OCI-LY1 (cell line): Measurements from ENCODE around the gene CCDC40.

Source experiments
- H2AFZ ChIP-seq: fragments of 200-600 bp; sonication (generic), shearing (Covaris generic); 2 replicates; pipeline ENCODE4 v1.6.0; 2014; ENCODE audit warnings: antibody characterized with exemption, mild to moderate bottlenecking, low read length
- H3F3A ChIP-seq: fragments of 200-600 bp; sonication (generic), shearing (Covaris generic); 2 replicates; pipeline ENCODE4 v1.6.0; 2014; ENCODE audit warnings: mild to moderate bottlenecking, antibody characterized with exemption, low read length, moderate library complexity; ENCODE audit not compliant: insufficient read depth
- H3K27ac ChIP-seq: fragments of 200-600 bp; sonication (generic); 2 replicates; pipeline ENCODE4 v1.5.1; 2014; ENCODE audit warnings: low read length, mixed run types, mild to moderate bottlenecking, low read depth; ENCODE audit not compliant: poor library complexity, severe bottlenecking
- H3K27me3 ChIP-seq: fragments of 200-600 bp; sonication (generic); 2 replicates; pipeline ENCODE4 v1.6.0; 2014; ENCODE audit warnings: antibody characterized with exemption, mild to moderate bottlenecking, low read length, moderate library complexity; ENCODE audit not compliant: insufficient read depth
- H3K36me3 ChIP-seq: fragments of 200-600 bp; sonication (generic); 2 replicates; pipeline ENCODE4 v1.6.1; 2014; ENCODE audit warnings: mild to moderate bottlenecking, antibody characterized with exemption, low read length, moderate library complexity, mixed read lengths; ENCODE audit not compliant: insufficient read depth
- H3K4me1 ChIP-seq: fragments of 200-600 bp; sonication (generic); 2 replicates; pipeline ENCODE4 v1.5.1; 2014; ENCODE audit warnings: mild to moderate bottlenecking, low read length, moderate library complexity; ENCODE audit not compliant: insufficient read depth, severe bottlenecking
- H3K4me2 ChIP-seq: fragments of 200-600 bp; sonication (generic), shearing (Covaris generic); 2 replicates; pipeline ENCODE4 v1.6.1; 2014; ENCODE audit warnings: low read length
- H3K4me3 ChIP-seq: fragments of 200-600 bp; sonication (generic); 2 replicates; pipeline ENCODE4 v1.5.1; 2014; ENCODE audit warnings: low read length, low read depth, mild to moderate bottlenecking, mixed read lengths; ENCODE audit not compliant: poor library complexity, severe bottlenecking
- H3K79me2 ChIP-seq: fragments of 200-600 bp; shearing (Covaris generic); 2 replicates; pipeline ENCODE4 v1.6.1; 2016; ENCODE audit warnings: mixed run types, low read length, mixed read lengths; ENCODE audit not compliant: insufficient read depth
- H3K9ac ChIP-seq: fragments of 200-600 bp; sonication (generic), shearing (Covaris generic); 2 replicates; pipeline ENCODE4 v1.6.1; 2014; ENCODE audit warnings: mild to moderate bottlenecking, low read length, mixed read lengths
- H3K9me2 ChIP-seq: fragments of 200-600 bp; sonication (generic), shearing (Covaris generic); 2 replicates; pipeline ENCODE4 v1.6.1; 2014; ENCODE audit warnings: low read depth, mild to moderate bottlenecking, low read length, mixed read lengths
- H3K9me3 ChIP-seq: fragments of 200-600 bp; shearing (Covaris generic); 2 replicates; pipeline ENCODE4 v1.6.1; 2014; ENCODE audit warnings: low read length, mixed read lengths
- H4K20me1 ChIP-seq: fragments of 200-600 bp; sonication (generic), shearing (Covaris generic); 2 replicates; pipeline ENCODE4 v1.6.0; 2016; ENCODE audit warnings: mild to moderate bottlenecking, low read length; ENCODE audit not compliant: insufficient read depth
- EZH2 ChIP-seq: fragments of 200-600 bp; sonication (generic), shearing (Covaris generic); IDR thresholded peaks from 2 replicates; pipeline ENCODE4 v1.8.0; 2017; ENCODE audit warnings: borderline replicate concordance, mixed run types, mild to moderate bottlenecking, antibody characterized with exemption, low read length, moderate library complexity, mixed read lengths
- TF ChIP-seq, protein P1 (sequence below): fragments of 200-600 bp; sonication (generic), shearing (Covaris generic); IDR thresholded peaks from 2 replicates; pipeline ENCODE4 v1.5.1; 2017; ENCODE audit warnings: mild to moderate bottlenecking, antibody characterized with exemption, low read length, moderate library complexity, mixed read lengths

CCDC40 gene

DNA sequence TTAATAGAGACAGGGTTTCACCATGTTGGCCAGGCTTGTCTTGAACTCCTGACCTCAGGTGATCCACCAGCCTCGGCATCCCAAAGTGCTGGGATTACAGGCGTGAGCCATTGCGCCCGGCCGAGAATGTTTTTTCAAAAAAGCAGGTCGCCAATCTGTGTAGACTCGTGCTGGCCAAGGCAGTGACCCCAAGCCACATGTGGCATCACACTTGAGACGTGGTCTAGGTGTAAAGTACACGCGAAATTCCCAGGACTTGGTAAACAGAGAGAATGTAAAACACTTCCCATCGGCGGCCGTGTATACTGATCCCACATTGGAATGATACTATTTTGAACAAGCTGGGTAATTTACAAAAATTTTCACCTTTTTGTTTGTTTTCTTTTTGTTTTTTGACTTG, 41.8 kb upstream of the CCDC40 start:
- Histone ChIP-seq H3K36me3 (no peaks in the 10 kb centered on the region), H4K20me1 (no peaks in the 10 kb centered on the region), H3K79me2 (no peaks in the 10 kb centered on the region), H3K9ac (no peak overlapping the region), H3K27ac (no peak overlapping the region), H3K4me2 (no peak overlapping the region), H3K9me3 (no peaks in the 10 kb centered on the region), H3K4me1 (peaks cover 6% of the 10 kb centered on the region), H3K27me3 (0 out of 2 replicates have a peak, but pooled peaks cover 2% of the 10 kb centered on the region), H3K9me2 (no peaks in the 10 kb centered on the region), H3F3A (no peaks in the 10 kb centered on the region), H3K4me3 (no peak overlapping the region), H2AFZ (no peak overlapping the region)
- TF ChIP-seq EZH2, result no peak
- TF ChIP-seq, protein P1, sequence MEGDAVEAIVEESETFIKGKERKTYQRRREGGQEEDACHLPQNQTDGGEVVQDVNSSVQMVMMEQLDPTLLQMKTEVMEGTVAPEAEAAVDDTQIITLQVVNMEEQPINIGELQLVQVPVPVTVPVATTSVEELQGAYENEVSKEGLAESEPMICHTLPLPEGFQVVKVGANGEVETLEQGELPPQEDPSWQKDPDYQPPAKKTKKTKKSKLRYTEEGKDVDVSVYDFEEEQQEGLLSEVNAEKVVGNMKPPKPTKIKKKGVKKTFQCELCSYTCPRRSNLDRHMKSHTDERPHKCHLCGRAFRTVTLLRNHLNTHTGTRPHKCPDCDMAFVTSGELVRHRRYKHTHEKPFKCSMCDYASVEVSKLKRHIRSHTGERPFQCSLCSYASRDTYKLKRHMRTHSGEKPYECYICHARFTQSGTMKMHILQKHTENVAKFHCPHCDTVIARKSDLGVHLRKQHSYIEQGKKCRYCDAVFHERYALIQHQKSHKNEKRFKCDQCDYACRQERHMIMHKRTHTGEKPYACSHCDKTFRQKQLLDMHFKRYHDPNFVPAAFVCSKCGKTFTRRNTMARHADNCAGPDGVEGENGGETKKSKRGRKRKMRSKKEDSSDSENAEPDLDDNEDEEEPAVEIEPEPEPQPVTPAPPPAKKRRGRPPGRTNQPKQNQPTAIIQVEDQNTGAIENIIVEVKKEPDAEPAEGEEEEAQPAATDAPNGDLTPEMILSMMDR, result no peak

- Histone ChIP-seq H3K4me1 (peaks cover 6% of the 10 kb centered on the region), H3K27me3 (peaks cover 2% of the 10 kb centered on the region; the same call in 1 of the 2 replicates), H3K9ac (no peak overlapping the region), H3K36me3 (no peaks in the 10 kb centered on the region), H3K9me2 (no peaks in the 10 kb centered on the region), H4K20me1 (no peaks in the 10 kb centered on the region), H3F3A (no peaks in the 10 kb centered on the region), H2AFZ (no peak overlapping the region), H3K4me2 (no peak overlapping the region), H3K27ac (no peak overlapping the region), H3K4me3 (no peak overlapping the region), H3K9me3 (no peaks in the 10 kb centered on the region), H3K79me2 (no peaks in the 10 kb centered on the region)
- no peak for TF ChIP-seq EZH2
- TF ChIP-seq, protein P1, result no peak
Measured at GRCh38 chr17:79995696-79996095, 40.7 kb upstream of the CCDC40 start.

- TF ChIP-seq EZH2, result no peak
- TF ChIP-seq, protein P1, result no peak
- Histone ChIP-seq H4K20me1 (no peaks in the 10 kb centered on the region), H3K9me2 (no peaks in the 10 kb centered on the region), H3K4me2 (no peak overlapping the region), H3K27ac (no peak overlapping the region), H3K79me2 (no peaks in the 10 kb centered on the region), H3K4me1 (peaks cover 6% of the 10 kb centered on the region), H3K36me3 (no peaks in the 10 kb centered on the region), H3K9ac (no peak overlapping the region), H3F3A (no peaks in the 10 kb centered on the region), H3K4me3 (no peak overlapping the region), H3K27me3 (peaks cover 2% of the 10 kb centered on the region; the same call in 1 of the 2 replicates), H3K9me3 (no peaks in the 10 kb centered on the region), H2AFZ (no peak overlapping the region)
Measured at GRCh38 chr17:79996291-79996690, 40.2 kb upstream of the CCDC40 start.
